Activated CD8-positive, alpha-beta memory T cell treated with anti-CD3 and anti-CD28 coated beads for 48 hours (primary cell): Measurements from ENCODE around the gene LPP.

ENCODE experiments used
- DNase-seq, 3 experiments: peaks; one replicate each; pipeline ENCODE4 v3.0.0-alpha.2; 2020; ENCODE audit warnings: low read depth in 2 of 3, low spot score in 2 of 3

The LPP gene

DNA sequence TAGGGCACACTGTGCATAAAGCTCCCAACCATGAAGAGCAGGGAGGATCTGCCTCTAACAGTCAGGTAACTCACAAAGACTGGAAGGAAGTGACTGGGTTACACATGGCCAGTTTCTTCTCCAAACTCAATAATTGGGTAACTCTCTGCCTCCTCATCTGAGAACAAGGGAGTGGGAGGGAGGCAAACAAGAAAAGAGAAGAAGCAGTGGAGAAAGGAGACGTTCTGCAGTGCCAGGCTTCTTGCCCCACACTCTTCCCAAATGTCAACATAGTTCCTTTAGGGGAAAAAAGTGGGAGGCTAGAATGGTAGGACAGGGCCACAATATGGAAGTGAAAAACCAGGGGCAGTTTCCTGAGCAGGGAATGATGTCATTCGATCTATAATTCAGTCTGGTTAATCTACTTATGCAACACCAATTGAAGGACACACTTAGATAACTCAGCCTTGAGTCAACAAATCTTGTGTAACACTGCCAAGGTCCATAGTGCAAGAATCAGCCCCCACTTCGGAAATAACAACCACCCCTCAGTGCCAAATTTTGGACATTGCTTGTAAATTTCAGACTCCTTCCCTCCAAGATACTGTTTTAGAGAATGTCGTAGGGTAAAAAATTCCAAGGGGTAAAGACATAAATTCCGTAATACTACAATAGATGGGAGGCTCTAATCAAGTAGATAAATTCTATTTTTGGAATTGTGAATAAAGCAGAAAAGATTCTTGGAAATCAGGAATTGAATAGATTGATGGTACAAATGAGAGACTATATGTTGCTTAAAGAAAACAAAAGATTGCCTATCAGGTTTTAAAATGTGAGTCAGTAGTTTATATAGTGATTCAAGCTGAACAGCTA lies 143.0 kb downstream of the LPP start:
- no peak for DNase-seq

GRCh38 chr3:188298585-188298984 lies 144.6 kb downstream of the LPP start:
- DNase-seq: no peak

GRCh38 chr3:188299068-188299467 lies 145.1 kb downstream of the LPP start:
- no peak for DNase-seq

DNA sequence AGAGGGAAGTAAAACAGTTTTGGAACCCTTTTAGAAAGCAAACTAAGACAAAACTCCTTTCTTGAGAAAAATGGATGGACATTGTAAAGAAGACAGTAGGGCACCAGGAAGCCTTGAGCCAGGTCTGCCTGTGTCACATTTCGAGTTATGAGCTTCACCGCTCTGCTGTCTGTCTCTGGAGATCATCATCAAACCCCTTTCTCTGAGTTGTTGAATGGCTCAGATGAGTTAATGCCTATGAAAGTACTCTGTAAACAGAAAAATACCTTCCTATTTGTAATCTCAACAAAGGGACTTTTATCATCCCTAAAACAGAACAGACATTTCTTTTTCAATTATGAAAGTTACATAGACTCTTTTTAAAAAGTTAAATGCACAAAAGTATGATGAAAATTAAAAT lies 145.8 kb downstream of the LPP start:
- no peak for DNase-seq

GRCh38 chr3:188301147-188301546 lies 147.2 kb downstream of the LPP start:
- DNase-seq: no peak

DNA sequence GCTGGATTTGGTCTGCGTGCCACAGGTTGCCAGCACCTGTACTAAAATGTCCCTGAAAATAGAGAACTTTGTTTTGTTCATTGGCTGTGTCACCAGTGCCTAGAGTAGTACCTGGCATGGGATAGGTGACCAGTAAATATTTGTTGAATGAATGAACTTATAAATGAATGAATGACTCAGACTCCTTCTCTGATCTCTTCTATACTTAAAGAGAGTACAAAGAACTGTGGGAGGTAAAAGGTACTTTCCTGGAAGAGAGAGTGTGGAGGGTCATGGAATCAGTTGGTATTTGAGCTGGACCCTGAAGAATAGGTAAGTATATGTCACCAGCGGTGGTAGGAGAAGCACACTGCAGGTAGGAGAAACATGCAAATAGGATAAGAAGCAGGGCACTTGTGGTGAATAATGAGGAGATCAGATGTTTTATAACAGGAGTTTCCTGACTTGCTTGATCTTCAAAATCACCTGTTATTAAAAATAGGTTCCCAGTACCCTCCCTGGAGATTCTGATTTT lies 149.4 kb downstream of the LPP start:
- DNase-seq: no peak

GRCh38 chr3:188303823-188304222 lies 149.9 kb downstream of the LPP start:
- DNase-seq: no peak

DNA sequence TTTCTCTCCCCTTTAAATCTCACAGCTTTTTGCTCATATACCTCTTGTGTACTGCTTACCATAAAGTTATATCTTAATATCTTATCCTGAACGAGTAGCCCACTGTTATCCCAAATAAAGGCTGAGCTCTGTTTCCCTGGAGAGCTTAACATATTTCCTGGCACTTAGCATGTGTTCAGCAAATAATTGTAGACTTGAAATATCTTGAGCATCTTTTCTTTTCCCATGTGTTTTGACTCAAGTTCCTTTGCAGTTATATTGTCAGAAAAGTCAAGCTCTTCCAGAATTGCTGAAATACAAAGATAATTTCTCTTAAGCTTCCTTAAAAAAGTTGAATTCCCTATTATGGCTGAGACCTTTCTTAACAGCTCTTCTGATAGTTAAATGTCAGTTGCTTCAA lies 150.5 kb downstream of the LPP start:
- DNase-seq: no peak

GRCh38 chr3:188305220-188305619 lies 151.3 kb downstream of the LPP start:
- no peak for DNase-seq

- DNase-seq: no peak
These were observed 152.6 kb downstream of the LPP start for GRCh38 chr3:188306435-188307005.

DNA sequence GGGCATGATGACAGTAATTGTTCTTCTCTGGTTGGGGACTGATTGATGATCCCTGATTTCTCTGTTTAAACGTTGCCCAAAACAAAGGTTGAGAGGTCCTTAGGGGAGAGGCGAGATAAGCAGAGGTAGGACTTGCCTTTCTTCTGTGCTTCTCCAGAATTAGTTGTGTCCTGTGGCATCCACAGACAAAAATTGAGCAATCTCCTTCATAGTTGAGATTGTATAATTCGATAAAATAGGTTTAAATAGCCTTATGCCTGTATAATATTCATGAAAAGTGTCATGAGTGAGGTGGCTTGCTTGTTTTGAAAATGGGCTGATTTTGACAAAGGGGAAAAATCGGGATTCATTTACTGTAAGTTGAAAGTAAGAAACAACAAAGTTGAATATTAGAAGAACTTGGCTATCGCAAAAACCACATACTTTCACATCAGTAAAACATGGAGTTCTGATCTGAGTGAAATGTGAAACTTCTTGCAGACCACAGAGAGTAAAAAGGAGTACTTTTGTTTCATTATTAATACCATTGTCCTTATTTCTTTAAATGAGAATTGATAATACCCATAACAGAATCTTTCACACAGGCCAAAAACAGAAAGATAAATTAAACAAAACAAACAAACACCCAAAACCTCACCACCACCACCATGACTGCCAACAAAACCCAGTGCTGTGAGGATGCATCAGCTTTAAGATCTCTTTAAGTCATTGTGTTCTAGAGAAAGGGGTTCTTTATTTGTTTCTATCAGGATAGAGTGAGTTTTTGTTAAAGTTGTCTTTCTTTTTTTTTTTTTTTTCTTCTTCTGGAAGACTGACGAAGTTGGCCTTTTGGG lies 155.7 kb downstream of the LPP start:
- DNase-seq: no peak

DNA sequence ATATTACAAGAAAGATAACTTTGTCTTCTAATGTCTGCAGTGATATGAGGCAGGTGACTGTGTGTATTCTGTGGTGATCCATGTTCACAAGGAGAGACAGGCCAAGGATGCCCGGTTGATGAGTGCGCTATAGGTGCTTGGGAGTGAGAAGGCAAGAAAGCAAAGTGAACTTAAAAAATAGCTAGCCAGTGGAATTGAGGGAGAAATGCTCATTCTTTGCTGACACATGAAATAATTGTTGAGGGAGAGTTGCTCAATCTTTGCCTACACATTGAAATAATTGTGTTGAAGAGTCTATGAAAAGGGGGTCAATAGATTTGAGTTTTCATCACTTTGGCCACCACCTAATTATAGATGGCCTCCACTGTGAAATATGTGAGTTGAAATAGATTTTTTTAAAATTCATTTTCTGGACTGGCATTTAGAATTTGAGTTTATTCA lies 156.3 kb downstream of the LPP start:
- no peak for DNase-seq

DNA sequence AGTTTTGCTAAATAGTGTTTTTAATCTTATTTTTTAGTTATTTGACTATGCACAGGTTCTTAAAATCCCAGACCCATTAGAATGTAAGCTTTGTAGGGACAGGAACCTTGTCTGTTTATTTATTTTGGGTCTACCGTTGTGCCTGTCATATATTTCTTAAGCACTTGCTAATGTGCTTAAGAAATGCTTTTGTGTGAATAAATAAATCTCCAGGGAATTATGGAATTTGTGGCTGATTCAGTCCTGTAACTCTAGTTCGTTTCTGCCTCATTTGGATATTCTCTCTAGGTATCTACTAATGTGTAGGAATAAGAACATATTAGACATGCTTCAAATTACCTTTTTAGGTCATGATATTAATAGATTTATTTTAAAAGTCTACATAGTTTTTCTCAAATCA lies 161.6 kb downstream of the LPP start:
- DNase-seq: no peak

GRCh38 chr3:188316021-188316722 lies 162.2 kb downstream of the LPP start:
- DNase-seq: no peak

DNA sequence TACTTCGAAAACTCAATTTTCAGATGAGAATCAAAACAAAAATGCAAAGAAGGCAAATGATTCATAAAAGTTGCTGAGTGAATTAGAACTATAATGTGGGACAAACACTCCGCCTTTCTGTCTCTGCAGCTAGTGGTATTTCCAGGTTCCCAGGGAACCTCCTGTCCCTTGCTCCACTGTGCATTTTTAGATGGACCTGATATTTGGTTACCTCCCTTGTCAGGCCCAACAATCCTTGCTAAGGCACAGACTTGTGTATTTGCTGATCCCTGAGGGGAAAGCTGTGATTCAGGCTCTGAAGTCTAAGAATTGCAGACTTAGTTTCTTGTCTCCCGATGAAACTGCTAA lies 162.7 kb downstream of the LPP start:
- no peak for DNase-seq

GRCh38 chr3:188319569-188319968 lies 165.6 kb downstream of the LPP start:
- DNase-seq: no peak

- DNase-seq: no peak
These were observed 166.8 kb downstream of the LPP start for GRCh38 chr3:188320757-188321156.

DNA sequence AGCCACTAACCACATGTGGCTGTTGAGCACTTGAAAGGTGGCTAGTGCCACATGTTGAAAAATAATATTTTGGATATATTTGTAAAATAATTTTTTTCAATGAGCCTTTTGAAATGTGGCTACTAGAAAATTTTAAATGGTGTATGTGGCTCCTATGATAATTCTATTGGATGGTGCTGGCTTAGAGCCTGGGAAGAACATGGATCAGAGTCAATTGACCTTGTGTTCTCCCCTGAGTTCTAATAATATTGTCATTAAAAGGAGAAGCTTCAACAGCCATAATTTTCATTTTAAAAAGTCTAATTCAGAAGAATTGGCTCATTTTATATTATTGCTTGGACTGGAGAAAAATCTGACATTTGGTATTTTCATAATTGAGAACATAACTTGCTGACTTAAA lies 167.3 kb downstream of the LPP start:
- DNase-seq: no peak

DNA sequence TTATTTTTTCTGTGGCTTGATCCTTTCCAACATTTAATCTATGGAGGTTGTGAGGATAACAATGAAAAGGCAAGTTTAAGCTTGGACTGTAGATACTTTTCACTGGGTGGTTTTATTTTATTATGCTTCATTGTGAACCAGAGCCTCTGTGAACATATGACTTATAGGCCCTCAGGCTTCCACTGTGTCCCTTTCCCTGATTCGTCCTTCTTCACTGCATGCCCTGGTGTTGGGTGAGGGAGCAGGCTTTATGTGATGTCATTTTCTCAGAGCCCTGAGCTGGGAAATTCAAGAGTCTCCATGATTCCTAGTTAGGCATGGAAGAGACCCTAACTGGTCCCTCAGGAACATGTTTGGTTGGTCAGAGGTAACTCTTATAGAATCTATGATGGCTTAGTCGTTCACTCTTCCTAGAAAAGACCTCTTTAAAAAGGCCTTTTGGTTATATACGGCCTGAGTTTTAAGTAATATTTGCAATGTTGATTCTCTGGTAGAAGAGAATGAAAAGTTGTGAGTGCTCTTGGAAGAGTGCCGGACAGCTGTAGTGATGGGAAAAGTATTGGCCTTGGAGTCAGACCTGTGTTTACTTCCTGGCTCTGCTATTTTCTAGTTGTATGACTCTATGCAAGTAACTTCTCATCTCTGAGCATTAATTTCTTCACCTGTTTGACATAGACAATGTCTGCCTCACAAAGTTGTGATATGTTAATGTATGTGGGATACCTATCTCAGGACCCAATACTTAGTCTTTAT lies 168.4 kb downstream of the LPP start:
- no peak for DNase-seq

DNA sequence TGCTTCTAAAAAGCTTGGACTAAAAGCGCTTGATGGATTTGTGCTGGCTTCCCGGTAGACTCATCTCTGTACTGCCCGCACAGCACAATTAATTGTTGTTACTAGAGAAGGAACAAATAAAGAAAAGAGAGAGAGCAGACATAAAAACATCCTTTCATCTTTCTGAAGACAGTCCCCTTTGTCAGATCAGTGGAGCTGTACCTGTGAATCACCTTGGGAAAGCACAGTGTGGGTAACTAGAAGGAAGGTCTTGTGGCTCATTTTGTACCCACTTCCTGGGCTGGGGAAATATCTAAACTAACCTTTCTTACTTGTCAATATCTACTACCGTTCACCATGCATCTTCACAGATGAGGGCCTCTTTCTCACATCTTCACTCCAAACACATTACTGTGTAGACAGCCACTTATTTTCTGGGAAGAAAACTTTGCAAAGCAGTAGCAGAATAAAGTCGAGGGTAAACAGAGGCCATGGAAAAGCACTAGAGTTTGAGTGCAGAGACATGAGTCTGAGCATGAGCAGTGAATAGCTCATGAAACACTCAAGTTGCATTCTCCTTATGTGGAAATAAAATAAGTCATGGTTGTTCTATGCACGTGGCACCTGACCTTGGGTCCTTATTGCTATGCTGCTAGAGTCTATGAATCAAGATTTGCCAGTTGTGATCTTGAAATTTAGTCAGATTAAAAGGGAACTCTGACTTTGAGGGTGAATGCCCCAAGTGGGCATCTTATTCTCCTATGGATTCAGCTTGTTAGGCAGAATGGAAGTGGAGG lies 169.3 kb downstream of the LPP start:
- DNase-seq: no peak
